Measurements from ENCODE around the gene SPRTN.

The SPRTN gene

DNA sequence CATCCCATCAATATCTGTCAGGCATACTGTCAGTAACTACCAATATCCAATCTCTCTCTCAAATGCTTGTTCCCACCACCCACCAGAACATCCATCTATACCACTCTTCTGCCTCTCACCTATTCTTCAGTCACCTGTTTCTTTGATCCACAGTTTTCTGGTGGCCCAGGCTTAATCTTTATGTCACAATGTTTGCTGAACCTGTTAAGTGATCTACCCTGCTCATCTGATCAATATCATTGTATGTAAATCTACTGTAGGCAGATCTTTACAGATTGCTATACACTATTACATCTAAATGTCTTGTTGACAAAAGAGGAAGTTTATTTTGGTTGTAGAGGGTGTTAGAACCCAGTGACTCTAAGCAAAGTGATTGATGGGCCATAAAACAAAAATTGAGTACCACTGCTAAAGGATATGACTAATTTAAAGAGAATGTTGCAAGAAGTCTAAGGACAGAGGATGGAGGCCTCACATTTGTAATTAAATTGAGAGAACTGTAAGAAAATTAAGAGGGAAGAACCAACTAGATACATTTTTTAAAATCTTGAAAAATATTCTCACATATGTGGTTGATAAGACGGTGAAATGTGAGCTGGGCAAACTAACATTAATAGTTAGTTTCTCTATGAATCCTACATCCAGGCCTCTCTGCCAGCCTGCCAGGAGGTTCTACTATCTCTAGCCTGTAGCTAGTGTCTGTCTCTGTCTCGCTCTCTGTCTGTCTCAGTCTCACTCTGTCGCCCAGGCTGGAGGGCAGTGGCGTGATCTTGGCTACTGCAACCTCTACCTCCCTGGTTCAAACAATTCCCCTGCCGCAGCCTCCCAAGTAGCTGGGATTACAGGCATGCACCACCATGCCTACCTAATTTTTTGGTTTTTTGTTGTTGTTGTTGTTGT lies 49.9 kb downstream of the SPRTN start:
- H3K27ac ChIP-seq, result no peak overlapping the region
- TF ChIP-seq, protein P1, sequence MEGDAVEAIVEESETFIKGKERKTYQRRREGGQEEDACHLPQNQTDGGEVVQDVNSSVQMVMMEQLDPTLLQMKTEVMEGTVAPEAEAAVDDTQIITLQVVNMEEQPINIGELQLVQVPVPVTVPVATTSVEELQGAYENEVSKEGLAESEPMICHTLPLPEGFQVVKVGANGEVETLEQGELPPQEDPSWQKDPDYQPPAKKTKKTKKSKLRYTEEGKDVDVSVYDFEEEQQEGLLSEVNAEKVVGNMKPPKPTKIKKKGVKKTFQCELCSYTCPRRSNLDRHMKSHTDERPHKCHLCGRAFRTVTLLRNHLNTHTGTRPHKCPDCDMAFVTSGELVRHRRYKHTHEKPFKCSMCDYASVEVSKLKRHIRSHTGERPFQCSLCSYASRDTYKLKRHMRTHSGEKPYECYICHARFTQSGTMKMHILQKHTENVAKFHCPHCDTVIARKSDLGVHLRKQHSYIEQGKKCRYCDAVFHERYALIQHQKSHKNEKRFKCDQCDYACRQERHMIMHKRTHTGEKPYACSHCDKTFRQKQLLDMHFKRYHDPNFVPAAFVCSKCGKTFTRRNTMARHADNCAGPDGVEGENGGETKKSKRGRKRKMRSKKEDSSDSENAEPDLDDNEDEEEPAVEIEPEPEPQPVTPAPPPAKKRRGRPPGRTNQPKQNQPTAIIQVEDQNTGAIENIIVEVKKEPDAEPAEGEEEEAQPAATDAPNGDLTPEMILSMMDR (IDR thresholded peaks at IDR 0.05), result no peak
- no peak for TF ChIP-seq ZFX (IDR thresholded peaks at IDR 0.05; ENCODE audit: borderline replicate concordance)

DNA sequence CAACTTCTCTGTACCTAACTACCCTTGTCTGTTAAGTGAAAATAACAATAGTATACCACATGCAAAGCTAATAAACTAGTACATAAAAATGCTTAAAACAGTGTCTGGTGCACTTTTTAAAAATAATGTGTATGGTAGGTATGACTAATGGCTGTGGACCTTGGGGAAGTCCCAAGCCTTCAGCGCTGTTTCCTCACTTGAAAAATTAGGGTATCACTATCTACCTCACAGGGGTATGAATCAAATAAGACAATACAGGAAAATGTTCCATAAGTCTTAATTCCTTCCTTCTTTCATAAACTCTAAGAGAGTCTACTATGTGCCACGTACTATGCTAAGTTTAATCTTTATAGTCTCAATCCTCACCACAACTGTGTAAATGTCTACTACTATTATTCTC lies 52.0 kb downstream of the SPRTN start:
- TF ChIP-seq ZFX (IDR thresholded peaks at IDR 0.05; ENCODE audit: borderline replicate concordance), result no peak
- TF ChIP-seq, protein P1 (IDR thresholded peaks at IDR 0.05), result no peak
- no peak overlapping the region for H3K27ac ChIP-seq

DNA sequence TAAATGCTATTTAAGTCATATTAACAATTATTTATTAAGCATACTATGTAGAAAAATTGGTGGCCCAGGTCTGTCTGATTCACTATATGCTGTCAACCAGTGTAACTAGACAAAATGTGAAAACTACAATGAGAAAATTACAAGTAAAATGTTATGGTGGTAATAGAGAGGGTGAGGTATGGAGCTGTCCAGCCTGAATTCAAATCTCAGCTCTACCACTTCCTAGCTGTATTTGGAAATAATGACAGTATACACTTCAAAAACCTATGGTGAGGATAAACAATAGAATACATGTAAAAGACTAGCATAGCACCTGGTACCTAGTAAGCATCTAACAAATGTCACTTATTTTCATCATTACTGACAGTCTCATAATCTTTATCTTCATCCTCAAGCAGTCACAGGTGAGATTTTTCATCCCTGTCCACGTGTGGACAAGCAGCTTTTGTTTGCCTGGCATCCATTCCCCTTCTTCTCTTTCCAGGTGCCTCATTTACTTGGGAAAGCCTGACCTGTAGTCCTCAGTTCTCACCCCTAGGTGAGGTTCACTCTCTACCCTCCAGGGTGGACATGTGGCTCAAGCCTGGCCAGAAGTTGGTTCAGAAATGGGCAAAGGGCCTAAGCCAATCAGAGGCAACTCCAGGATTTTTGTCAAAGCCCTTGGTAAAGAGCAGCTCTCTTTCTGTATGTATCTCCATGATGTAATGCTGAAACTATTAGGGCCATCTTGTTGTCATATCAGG lies 54.5 kb downstream of the SPRTN start:
- 0 out of 2 replicates have a peak overlapping the region, but pooled peaks have one; percentile 49 for H3K27ac ChIP-seq
- TF ChIP-seq ZFX (IDR thresholded peaks at IDR 0.05; ENCODE audit: borderline replicate concordance), result no peak
- TF ChIP-seq, protein P1 (IDR thresholded peaks at IDR 0.05), result no peak

DNA sequence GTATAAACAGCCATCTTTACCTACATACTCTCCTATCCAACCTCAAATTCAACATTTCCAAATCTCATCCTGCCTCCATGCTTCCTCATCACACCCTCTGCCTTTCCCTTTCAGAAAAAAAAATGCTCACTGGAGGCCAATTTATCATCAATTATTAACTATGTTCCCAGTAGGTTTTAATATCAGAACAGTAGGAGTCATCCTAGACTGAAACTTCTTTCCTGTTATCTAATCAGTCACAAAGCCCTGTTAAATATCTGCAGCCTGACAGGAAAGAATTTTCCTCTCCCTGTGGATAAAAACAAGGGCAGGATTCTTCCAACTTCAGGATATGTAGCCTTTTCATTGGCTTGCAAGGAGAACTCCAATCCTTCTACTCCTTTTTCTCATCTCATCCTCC lies 55.6 kb downstream of the SPRTN start:
- TF ChIP-seq ZFX (IDR thresholded peaks at IDR 0.05; ENCODE audit: borderline replicate concordance), result no peak
- H3K27ac ChIP-seq, result peak overlapping the region; percentile 49

DNA sequence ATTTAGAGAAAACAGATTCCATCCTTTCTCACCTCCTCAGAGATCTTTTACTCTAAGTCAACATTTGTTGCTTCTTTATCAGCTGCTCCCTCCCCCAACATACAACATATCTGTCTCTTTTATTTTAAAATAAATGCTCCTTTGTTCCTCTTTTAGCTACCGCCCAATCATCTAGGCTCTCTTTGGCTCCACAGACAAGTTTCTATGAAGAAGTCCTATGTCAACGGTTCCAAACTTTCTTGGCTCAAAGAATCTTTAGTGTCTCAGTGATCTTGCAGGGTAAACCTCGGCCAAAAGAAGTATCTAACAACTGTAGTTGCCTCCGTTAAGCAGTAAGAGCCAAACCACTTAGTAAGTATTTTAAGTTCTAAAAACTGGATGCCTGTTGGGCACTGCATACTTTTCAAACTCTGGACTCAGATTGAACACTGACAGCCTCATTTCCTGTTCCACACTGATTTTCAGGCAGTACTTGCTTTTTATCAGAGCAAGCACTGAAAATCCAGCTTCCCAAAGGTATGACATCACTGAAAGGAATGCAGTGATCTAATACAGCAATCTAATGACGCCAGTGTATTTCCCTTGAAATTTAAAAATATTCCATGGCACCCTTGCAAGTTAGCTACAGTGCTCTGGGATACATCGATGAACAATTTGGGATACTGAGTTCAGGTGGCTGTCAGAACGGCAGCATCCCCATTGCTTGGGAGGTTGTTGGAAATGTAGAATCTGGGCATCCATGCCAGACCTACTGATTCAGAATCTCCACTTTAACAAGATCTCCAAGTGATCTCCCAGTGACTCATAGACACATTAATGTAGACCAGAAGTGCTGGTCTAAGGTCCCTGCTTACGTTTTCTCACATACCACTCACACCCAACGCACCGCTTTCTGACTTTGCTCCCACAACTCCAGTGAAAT lies 57.2 kb downstream of the SPRTN start:
- TF ChIP-seq, protein P1 (IDR thresholded peaks at IDR 0.05), result no peak
- no peak for TF ChIP-seq ZFX (IDR thresholded peaks at IDR 0.05; ENCODE audit: borderline replicate concordance)
- H3K27ac ChIP-seq, result peak overlapping the region; percentile 31; the same call in 1 of the 2 replicates

DNA sequence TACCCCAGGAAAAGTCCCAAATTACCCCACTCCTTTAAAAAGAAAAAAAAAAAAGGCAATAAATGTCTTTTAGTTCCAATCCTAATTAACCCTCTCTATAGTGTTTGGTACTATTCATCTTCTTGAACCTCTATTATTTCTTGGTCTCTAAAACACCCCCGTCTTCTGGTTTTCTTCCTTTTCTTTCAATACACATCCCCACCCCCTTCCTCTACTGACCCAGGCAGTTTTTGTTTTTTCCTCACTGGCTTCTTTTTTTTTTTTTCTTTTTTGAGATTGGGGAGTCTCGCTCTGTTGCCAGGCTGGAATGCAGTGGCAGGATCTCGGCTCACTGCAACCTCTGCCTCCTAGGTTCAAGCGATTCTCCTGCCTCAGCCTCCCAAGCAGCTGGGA lies 57.9 kb downstream of the SPRTN start:
- no peak overlapping the region; the same call in 1 of the 2 replicates for H3K27ac ChIP-seq
- TF ChIP-seq, protein P1 (IDR thresholded peaks at IDR 0.05), result no peak
- TF ChIP-seq ZFX (IDR thresholded peaks at IDR 0.05; ENCODE audit: borderline replicate concordance), result no peak

DNA sequence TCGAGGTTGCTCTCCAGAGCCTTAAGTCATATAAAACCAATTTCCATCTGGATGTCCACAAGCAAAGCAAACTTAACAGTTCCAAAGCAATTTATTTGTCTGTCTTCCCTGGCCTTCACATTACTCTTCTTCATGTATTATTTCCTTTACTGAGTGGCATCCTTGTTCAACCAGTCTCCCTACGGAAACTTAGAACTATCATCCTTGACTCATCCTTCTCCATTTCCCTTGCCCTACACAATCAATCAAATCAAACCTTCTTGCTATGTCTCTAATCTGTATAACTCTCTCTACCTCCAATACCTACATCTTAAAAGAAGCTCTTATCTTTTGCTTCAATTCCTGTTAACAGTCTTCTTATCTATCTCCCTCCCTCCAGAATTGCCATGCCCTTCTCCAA lies 58.5 kb downstream of the SPRTN start:
- no peak overlapping the region for H3K27ac ChIP-seq
- TF ChIP-seq, protein P1 (IDR thresholded peaks at IDR 0.05), result no peak
- TF ChIP-seq ZFX (IDR thresholded peaks at IDR 0.05; ENCODE audit: borderline replicate concordance), result no peak
